ENCODE data around the gene HPCAL1.

- TF ChIP-seq EZH2 (IDR thresholded peaks at IDR 0.05; ENCODE audit: low read depth, unreplicated experiment) (no peak), REST (IDR thresholded peaks at IDR 0.05; ENCODE audit: unreplicated experiment) (no peak), POLR2AphosphoS5 (IDR thresholded peaks at IDR 0.05; ENCODE audit: low read depth) (no peak), ZNF114 (CRISPR knock-in tag; IDR thresholded peaks at IDR 0.05) (no peak), ZNF462 (CRISPR knock-in tag; IDR thresholded peaks at IDR 0.05) (no peak), EZH2phosphoT487 (IDR thresholded peaks at IDR 0.05; ENCODE audit: unreplicated experiment) (no peak), NANOG (IDR thresholded peaks at IDR 0.05; ENCODE audit: borderline replicate concordance) (no peak), JUNB (IDR thresholded peaks at IDR 0.05; ENCODE audit: unreplicated experiment) (no peak), CREB1 (CRISPR knock-in tag; IDR thresholded peaks at IDR 0.05; ENCODE audit: low read depth) (no peak), ZNF331 (CRISPR knock-in tag; IDR thresholded peaks at IDR 0.05; ENCODE audit: low read depth) (no peak), STAT1 (IDR thresholded peaks at IDR 0.05; ENCODE audit: unreplicated experiment) (no peak)
- TF ChIP-seq, protein P1, sequence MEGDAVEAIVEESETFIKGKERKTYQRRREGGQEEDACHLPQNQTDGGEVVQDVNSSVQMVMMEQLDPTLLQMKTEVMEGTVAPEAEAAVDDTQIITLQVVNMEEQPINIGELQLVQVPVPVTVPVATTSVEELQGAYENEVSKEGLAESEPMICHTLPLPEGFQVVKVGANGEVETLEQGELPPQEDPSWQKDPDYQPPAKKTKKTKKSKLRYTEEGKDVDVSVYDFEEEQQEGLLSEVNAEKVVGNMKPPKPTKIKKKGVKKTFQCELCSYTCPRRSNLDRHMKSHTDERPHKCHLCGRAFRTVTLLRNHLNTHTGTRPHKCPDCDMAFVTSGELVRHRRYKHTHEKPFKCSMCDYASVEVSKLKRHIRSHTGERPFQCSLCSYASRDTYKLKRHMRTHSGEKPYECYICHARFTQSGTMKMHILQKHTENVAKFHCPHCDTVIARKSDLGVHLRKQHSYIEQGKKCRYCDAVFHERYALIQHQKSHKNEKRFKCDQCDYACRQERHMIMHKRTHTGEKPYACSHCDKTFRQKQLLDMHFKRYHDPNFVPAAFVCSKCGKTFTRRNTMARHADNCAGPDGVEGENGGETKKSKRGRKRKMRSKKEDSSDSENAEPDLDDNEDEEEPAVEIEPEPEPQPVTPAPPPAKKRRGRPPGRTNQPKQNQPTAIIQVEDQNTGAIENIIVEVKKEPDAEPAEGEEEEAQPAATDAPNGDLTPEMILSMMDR (conservative IDR thresholded peaks at IDR 0.05; ENCODE audit: low read depth in 2 of 2), result no peak
- TF ChIP-seq, protein P2, sequence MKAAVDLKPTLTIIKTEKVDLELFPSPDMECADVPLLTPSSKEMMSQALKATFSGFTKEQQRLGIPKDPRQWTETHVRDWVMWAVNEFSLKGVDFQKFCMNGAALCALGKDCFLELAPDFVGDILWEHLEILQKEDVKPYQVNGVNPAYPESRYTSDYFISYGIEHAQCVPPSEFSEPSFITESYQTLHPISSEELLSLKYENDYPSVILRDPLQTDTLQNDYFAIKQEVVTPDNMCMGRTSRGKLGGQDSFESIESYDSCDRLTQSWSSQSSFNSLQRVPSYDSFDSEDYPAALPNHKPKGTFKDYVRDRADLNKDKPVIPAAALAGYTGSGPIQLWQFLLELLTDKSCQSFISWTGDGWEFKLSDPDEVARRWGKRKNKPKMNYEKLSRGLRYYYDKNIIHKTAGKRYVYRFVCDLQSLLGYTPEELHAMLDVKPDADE (IDR thresholded peaks at IDR 0.05), result no peak
Observed at GRCh38 chr2:10310309-10310888, 7.7 kb downstream of the HPCAL1 start.

Data from GM23338 (cell line).